GM21447 (cell line): ENCODE results near the gene OR52A1.
"Not testable (repeated sequence)": the region's sequence is repeated elsewhere in the genome, so short reads cannot be mapped to it uniquely, and the experiment has no call there.

Source experiments
- ATAC-seq: cut with Tn5 transposase; IDR thresholded peaks from one replicate; pipeline ENCODE4 v1.9.1; 2021; ENCODE audit not compliant: unreplicated experiment

OR52A1 gene

DNA sequence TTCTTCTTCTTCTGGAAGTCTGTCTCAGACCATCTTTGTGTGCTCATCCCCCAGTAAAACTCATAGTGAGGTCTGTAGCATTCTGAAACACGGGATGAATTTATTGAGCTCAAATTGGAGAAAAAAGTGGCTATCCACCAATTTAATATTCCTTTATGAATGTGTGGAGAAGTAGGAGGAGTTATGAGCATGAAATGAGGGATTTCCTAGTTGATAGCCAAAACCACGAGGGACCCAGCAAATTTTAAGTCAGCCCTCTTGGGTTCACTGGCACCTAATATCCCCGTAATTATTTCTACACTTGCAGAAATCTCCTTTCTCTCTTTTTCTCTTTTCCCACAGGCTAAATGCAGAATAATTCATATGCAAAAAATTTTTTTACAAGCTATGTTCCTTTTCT is at the start of gene OR52A1:
Gene OR52A1 (minus strand): TSS at position 101 of the 400 bp plus-strand sequence. CDS start 2,388 bp downstream, outside the sequence.
- no peak for ATAC-seq

GRCh38 chr11:5203366-5203765 is 48.8 kb upstream of the OR52A1 start:
- no peak for ATAC-seq

DNA sequence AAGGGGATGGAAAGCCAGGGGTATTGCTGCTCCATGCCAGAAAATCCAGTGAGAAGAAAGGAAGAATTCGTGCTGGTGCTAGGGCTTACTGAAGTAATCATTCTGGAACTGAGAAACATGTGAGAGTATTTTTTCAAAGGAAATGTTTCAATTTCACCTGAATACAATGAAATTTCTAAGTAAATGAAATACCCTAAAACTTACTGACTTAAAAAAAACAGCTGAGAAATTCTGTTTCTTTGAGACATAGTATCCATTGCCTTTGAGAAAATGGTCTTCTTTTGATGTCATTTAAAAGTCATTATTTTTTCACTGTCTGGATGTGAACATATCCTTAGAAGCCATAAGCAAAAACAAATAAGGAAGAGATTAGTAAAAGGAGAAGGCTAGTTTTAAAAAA is 46.0 kb upstream of the OR52A1 start, which contains the start of gene OR51V1:
Gene OR51V1 (minus strand): TSS at position 101 of the 400 bp plus-strand sequence. CDS start 0 bp downstream, at position 101.
- ATAC-seq: no peak

DNA sequence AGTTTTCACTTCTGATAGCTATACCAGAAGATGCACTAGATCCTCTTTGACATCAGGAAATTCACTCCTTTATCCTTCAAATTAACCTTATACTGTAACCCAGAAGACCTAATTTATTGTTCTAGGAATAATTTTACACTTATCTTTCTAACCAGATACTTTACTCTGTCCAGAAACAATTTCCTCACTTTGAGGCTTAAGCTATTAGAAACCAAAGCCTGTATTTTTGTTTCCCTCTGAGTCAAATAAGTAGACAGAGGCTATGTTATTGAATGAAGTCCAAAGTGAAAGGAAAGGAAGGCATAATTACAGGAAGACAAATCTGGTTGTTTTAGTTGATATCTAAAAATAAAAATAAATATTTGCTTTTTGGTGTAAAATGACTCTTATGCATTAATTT is 43.7 kb upstream of the OR52A1 start:
- no peak for ATAC-seq

DNA sequence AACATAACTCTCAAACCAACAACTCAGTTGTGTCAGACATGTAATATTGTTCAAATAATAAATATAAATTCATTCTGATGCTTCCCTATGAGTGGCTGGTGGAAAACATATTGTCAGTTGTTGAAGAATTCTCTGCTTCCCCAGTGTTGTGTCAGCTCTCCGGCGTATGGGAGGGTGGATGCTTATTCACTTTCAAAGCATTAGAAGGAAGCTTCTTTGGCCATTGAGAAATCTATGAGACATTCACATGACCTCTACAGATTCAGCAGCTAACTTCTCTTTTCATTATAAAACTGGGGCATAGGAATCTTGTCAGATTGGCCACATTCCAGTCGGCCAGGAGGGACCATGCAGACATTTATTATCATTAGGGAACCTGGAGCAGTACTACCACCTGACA is 43.0 kb upstream of the OR52A1 start:
- no peak for ATAC-seq

GRCh38 chr11:5196731-5197130 is 42.2 kb upstream of the OR52A1 start:
- no peak for ATAC-seq

DNA sequence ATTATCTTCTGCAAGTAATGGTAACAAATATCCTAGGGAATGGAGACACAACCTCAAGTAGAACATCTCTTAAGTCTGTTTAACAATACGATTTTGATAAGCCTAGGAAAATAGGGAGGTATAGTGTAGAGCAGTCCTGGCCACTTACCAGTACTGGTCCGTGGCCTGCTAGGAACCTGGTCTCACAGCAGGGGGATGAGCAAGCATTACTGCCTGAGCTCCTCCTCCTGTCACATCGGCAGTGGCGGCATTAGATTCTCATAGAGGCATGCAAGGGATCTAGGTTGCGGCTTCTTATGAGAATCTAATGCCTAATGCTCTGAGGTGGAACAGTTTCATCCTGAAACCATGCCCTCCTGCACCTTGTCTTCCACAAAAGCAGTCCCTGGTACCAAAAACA is 41.5 kb upstream of the OR52A1 start:
- no peak for ATAC-seq

GRCh38 chr11:5192738-5193137 is 38.2 kb upstream of the OR52A1 start:
- ATAC-seq: no peak

DNA sequence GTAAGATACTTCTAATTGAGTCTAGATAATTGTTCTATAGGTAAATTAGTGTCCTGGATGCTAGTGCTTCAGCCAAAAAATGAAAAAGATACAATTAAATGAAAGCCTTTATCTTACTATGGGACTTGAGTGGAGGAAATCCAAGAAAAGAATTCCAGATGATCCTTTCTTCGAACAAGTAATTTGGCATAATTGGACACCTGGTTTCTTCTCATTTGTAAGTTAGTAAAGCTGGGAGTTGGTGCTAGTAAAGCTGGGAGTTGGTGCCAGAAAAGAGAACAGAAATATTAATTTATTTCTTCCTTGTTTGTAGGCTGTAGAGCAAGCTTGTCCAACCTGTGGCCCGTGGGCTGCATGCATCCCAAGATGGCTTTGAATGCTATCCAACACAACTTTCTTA is 33.6 kb upstream of the OR52A1 start:
- no peak for ATAC-seq

GRCh38 chr11:5178046-5178837 is 23.7 kb upstream of the OR52A1 start:
- no peak for ATAC-seq

GRCh38 chr11:5174934-5175333 is 20.4 kb upstream of the OR52A1 start:
- ATAC-seq: no peak

GRCh38 chr11:5171856-5172255 is 17.3 kb upstream of the OR52A1 start:
- no peak for ATAC-seq

DNA sequence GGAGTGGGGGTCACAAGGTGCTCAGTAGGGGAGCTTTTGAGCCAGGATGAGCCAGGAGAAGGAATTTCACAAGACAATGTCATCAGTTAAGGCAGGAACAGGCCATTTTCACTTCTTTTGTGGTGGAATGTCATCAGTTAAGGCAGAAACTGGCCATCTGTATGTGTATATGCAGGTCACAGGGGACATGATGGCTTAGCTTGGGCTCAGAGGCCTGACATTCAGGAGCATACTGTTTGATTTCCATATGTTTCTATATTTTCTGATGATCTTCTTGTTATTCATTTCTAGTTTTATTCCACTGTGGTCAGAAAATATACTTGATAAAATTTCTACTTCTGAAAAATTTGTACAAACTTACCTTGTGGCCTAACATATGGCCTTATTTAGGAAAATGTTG is 11.3 kb upstream of the OR52A1 start:
- not testable (repeated sequence) for ATAC-seq

DNA sequence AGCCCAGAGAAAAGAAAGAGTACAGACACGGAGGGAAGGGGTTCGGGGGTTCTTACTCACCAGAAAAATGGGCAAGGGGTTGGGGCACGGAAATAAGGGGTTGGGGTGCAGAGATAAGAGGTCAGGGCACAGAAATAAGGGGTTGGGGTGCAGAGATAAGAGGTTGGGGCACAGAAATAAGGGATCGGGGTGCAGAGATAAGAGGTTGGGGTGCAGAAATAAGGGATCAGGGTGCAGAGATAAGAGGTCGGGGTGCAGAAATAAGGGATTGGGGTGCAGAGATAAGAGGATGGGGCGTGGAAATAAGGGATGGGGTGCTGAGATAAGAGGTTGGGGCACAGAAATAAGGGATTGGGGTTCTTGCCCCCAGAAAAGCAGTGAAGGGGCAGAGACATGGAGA is 10.2 kb upstream of the OR52A1 start:
- ATAC-seq: not testable (repeated sequence)

GRCh38 chr11:5161045-5161444 is 6.5 kb upstream of the OR52A1 start:
- not testable (repeated sequence) for ATAC-seq

- ATAC-seq: not testable (repeated sequence)
Observed at GRCh38 chr11:5160217-5160616, 5.7 kb upstream of the OR52A1 start.

DNA sequence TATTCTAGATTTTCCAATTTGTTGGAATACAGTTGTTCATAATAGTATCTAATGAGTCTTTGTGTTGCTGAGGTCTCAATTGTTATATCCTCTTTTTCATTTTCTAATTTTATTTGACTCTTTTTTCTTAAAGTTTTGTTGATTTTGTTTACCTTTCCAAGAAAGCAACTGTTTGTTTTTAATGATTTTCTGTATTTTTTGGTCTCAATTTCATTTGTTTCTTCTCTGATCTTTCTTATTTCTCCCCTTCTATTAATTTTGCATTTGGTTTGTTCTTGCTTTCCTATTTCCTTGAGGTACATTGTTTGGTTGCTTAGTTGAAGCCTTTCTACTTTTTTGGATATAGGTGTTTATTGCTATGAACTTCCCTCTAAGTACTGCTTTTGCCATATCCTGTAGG is 5.2 kb upstream of the OR52A1 start:
- no peak for ATAC-seq

DNA sequence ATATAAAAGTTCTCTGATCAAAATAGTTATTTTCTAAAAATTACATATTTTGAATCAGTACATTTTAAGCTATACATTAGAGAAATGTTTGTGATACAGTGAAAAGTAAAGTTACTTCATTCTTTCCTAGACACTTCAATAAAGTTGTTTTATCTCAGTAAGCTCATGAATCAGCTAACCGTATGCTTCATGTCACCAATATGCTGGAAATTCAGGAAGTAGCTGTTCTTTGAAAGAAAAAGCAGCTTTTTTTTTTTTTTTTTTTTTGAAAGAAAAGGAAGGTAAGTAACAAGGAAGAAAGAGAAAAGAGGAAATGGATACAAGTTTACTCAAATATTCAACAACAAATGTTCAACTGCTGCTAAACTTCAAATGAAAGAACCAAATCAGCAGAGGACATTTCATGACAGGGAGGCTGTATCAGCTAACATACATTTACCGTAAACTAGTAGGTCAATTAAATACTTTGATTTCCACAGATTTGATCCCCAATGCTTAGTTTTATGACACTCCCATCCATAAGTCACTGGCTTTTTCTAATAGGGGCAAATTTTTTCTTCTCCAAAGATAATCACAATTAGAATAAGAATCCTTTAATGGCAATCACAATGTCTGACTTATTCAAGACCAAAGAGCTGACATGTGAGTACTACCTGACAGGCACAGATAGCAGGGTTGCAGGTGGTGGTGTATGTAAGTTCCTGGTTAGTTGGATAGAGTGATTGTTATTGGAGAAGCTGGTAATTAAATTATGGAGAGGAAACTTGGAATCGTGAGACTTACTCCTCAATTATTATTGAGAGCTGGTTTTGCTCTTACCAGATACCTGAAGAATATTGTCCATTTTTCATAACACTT is 754 bp downstream of the OR52A1 start:
- no peak for ATAC-seq

DNA sequence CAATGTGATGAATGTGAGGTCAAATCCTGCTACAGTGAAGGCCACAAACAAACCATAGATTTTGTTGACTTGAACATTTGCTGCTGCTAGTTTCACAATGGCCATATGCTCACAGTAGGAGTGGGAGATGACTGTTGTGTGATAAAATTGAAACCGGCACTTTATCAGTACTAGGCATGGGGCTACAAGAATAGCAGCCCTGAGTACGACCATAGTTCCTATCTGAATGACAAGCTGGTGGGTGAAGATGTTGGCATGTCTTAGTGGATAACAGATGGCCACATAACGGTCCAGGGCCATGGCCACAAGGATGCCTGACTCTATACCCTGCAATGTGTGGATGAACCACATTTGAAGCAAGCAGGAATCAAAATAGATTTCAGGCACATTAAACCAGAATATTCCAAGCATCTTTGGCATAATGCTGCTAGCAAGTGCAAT is 2.8 kb downstream of the OR52A1 start:
- ATAC-seq: no peak

- not testable (repeated sequence) for ATAC-seq
Observed at GRCh38 chr11:5144206-5144605, 10.4 kb downstream of the OR52A1 start.

DNA sequence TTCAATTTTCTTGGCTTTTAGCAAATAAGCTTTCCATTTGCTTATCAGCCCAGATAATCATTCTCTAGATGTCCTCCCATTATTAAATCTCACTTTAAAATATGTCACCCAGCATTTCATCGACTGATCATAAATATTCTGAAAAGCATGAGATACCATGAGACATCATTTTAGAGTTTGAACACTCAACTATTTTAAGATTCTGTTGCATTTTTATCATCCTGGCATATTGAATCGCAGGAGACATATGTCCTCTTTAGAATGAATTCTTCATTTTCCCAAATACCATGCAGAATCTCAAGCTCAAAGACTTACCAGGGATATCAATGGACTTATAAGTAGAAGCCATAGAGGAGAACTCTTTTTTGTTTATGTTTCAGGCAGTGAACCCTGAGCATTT is 16.6 kb downstream of the OR52A1 start, which contains the start of gene OR52A5:
Gene OR52A5 (minus strand): TSS at position 361 of the 400 bp plus-strand sequence. CDS start 5,714 bp downstream, outside the sequence.
- no peak for ATAC-seq

DNA sequence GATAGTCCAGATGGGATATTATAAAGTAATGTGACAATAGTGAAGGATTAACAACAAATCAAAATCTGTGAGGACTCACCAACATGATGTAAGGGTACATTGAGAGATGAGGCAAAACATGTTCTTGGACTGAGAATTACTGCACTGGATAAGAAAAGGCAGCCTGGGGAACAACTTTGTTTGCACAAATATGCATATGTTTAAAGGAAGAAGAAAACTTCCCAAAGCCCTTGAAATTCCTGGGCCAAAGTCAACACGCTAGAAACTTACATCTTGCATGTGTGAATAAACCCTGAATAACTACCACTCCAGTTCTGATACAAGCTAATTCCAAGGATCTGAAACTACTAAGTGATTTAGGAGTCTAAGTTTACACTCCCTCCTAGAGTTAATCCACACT is 17.5 kb downstream of the OR52A1 start:
- no peak for ATAC-seq
